ENCODE results near the gene ILRUN.

DNA sequence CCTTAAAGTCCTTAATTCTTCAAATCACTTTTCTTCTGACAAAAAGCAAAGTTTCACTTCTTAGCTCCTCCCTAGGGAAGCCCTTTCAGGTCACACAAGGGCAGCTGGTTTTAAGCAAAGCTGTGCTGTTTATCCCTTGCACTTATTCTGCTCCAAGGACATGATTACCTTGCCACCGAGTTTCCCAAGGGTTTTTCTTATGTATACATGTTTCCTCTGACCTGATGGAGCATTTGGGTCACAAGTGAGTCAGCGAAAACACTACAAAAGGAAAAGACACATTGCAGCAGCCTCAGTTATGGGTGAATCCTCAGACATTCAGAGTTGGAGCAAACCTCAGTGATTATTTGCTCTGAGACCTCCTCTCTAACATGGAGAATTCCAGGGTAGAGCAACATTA lies 26.6 kb upstream of the ILRUN start:
- TF ChIP-seq CTCF (IDR thresholded peaks at IDR 0.05; ENCODE audit: low read depth, low read length) = no peak
- no peak for TF ChIP-seq POLR2A (IDR thresholded peaks at IDR 0.05; ENCODE audit: extremely low read depth, insufficient read length)
- no peak for TF ChIP-seq MYC (IDR thresholded peaks at IDR 0.05; ENCODE audit: low read depth, low read length)

All from NB4 (cell line).